HepG2 (cell line): ENCODE results near the gene SPAG8. TPM values are rescaled to one million over a fixed set of nuclear protein-coding genes. Genes with fewer than 3 reads are reported as not detected.
A peak's percentile ranks its signal among the peaks of the same experiment; 100 is the strongest.

Experiments
- ATAC-seq: fragments of 200-7000 bp; cut with Tn5 transposase; 3 replicates; pipeline ENCODE4 v1.9.1; 2020; ENCODE audit warnings: mild to moderate bottlenecking, moderate library complexity
- BruUV-seq: library from RNA; stranded (reverse); fragments of 400-500 nt; replicated peaks from 2 replicates; lab custom pipeline; 2021; lab: Mats Ljungman, UMichigan
- CTCF ChIA-PET: fragments of 300-600 bp; formaldehyde crosslinking; extraction: SDS; loops from one replicate; lab custom pipeline; 2021; ENCODE audit warnings: low total read pairs, inconsistent platforms, low intra/inter-chr PET ratio; lab: Yijun Ruan, JAX
- POLR2A ChIA-PET: fragments of 350-600 bp; sonication (Branson Sonifier 250); formaldehyde crosslinking; loops from one replicate; lab custom pipeline; 2020; ENCODE audit warnings: antibody characterized with exemption, inconsistent platforms; lab: Yijun Ruan, JAX
- DNase-seq: peaks from one replicate; pipeline ENCODE4 v3.0.0-alpha.2; 2015; ENCODE audit warnings: low spot score
- FAIRE-seq: peaks from 3 replicates; lab custom pipeline; 2011; peaks lifted over from hg19 to GRCh38; lab: Jason Lieb, UNC
- H2AFZ ChIP-seq: one replicate; pipeline ENCODE4 v1.6.1; 2011; ENCODE audit warnings: low read length, inconsistent platforms
- H3K27ac ChIP-seq: fragments of 300-600 bp; 3 replicates; pipeline ENCODE4 v1.8.0; 2011; ENCODE audit warnings: mixed run types, mild to moderate bottlenecking, mixed read lengths, low read length, inconsistent platforms; ENCODE audit not compliant: insufficient read depth; ENCODE audit errors: extremely low read length
- H3K27me3 ChIP-seq, 2 experiments: fragments of 200-600 bp in 1 of 2; 2 replicates in 1 of 2; 3 replicates in 1 of 2; pipeline versions ENCODE4 v1.6.0 to v1.8.0; 2011; ENCODE audit warnings: low read length in 2 of 2, mild to moderate bottlenecking in 2 of 2, moderate library complexity in 2 of 2, inconsistent platforms in 1 of 2; ENCODE audit not compliant: insufficient read depth in 2 of 2, control insufficient read depth in 1 of 2
- H3K36me3 ChIP-seq, 2 experiments: fragments of 200-600 bp in 1 of 2; replicated peaks in 1 of 2; 2 replicates in 1 of 2; 3 replicates in 1 of 2; pipeline versions ENCODE4 v1.5.1 to v1.8.0; 2011; ENCODE audit warnings: low read length in 2 of 2, inconsistent platforms in 1 of 2; ENCODE audit not compliant: insufficient read depth in 2 of 2, control insufficient read depth in 1 of 2
- H3K4me1 ChIP-seq: 2 replicates; pipeline ENCODE4 v1.5.1; 2012; ENCODE audit warnings: low read length, inconsistent platforms; ENCODE audit not compliant: insufficient read depth
- H3K4me2 ChIP-seq: 2 replicates; pipeline ENCODE4 v1.6.0; 2011; ENCODE audit warnings: low read depth, low read length, inconsistent platforms
- H3K4me3 ChIP-seq, 3 experiments: fragments of 200-600 bp in 1 of 3; sonication (generic), shearing (Covaris generic) in 1 of 3; replicated peaks in 1 of 3; 2 replicates each; pipeline ENCODE4 v1.5.1; 2011 to 2016; ENCODE audit warnings: low read length in 3 of 3, inconsistent platforms in 2 of 3, low read depth in 2 of 3, mild to moderate bottlenecking in 2 of 3, control low read depth in 1 of 3, mixed read lengths in 1 of 3; ENCODE audit not compliant: insufficient read depth in 1 of 3
- H3K79me2 ChIP-seq: one replicate; pipeline ENCODE4 v1.6.1; 2011; ENCODE audit warnings: low read length, inconsistent platforms; ENCODE audit not compliant: insufficient read depth
- H3K9ac ChIP-seq: 2 replicates; pipeline ENCODE4 v1.6.0; 2011; ENCODE audit warnings: mild to moderate bottlenecking, low read depth, low read length, inconsistent platforms; ENCODE audit not compliant: insufficient read depth
- H3K9me3 ChIP-seq: 2 replicates; pipeline ENCODE4 v1.5.1; 2012; ENCODE audit warnings: mild to moderate bottlenecking, low read length
- H4K20me1 ChIP-seq: 2 replicates; pipeline ENCODE4 v1.6.0; 2011; ENCODE audit warnings: inconsistent platforms, mild to moderate bottlenecking, low read length, moderate library complexity; ENCODE audit not compliant: insufficient read depth
- ARNT ChIP-seq: fragments of 450-650 bp; IDR thresholded peaks from 2 replicates; pipeline ENCODE4 v1.6.1; 2017
- CTCF ChIP-seq: sonication (generic); formaldehyde crosslinking; IDR thresholded peaks from 2 replicates; pipeline ENCODE4 v1.5.0; 2020; ENCODE audit warnings: mild to moderate bottlenecking, missing genetic modification reagents, moderate library complexity
- HNF4A ChIP-seq: sonication (generic); formaldehyde crosslinking; IDR thresholded peaks from 2 replicates; pipeline ENCODE4 v1.4.0; 2020; ENCODE audit warnings: missing genetic modification reagents
- MEIS1 ChIP-seq: sonication (generic); formaldehyde crosslinking; IDR thresholded peaks from 2 replicates; pipeline ENCODE4 v1.9.0; 2021; ENCODE audit warnings: mild to moderate bottlenecking, missing genetic modification reagents, moderate library complexity, borderline replicate concordance
- MXD3 ChIP-seq: IDR thresholded peaks from 2 replicates; pipeline ENCODE4 v1.6.1; 2016; ENCODE audit warnings: mild to moderate bottlenecking, missing biosample characterization, missing genetic modification reagents
- RAD21 ChIP-seq: fragments of 450-650 bp; formaldehyde crosslinking; IDR thresholded peaks from 2 replicates; pipeline ENCODE4 v1.5.0; 2020; ENCODE audit warnings: mild to moderate bottlenecking
- REPIN1 ChIP-seq: sonication (generic); formaldehyde crosslinking; IDR thresholded peaks from 2 replicates; pipeline ENCODE4 v1.8.0; 2022; ENCODE audit warnings: missing genetic modification reagents, low read depth, mild to moderate bottlenecking, borderline replicate concordance
- SMC3 ChIP-seq: IDR thresholded peaks from 2 replicates; pipeline ENCODE4 v1.6.1; 2011; ENCODE audit warnings: low read length, improper control_type of control experiment
- SNAPC2 ChIP-seq: sonication (generic); formaldehyde crosslinking; IDR thresholded peaks from 2 replicates; pipeline ENCODE4 v1.8.1; 2022; ENCODE audit warnings: mild to moderate bottlenecking, missing genetic modification reagents
- STAG1 ChIP-seq: sonication (generic); formaldehyde crosslinking; IDR thresholded peaks from 2 replicates; pipeline ENCODE4 v1.4.0; 2020; ENCODE audit warnings: missing genetic modification reagents
- TFDP2 ChIP-seq: sonication (generic); formaldehyde crosslinking; IDR thresholded peaks from 2 replicates; pipeline ENCODE4 v1.4.0; 2020; ENCODE audit warnings: missing genetic modification reagents
- TMF1 ChIP-seq: sonication (generic); formaldehyde crosslinking; IDR thresholded peaks from 2 replicates; pipeline ENCODE4 v1.8.1; 2022; ENCODE audit warnings: low read depth, missing genetic modification reagents
- ZBTB43 ChIP-seq: sonication (generic); formaldehyde crosslinking; conservative IDR thresholded peaks from 2 replicates; pipeline ENCODE4 v1.4.0; 2020; ENCODE audit warnings: missing genetic modification reagents
- ZFX ChIP-seq: sonication (generic); formaldehyde crosslinking; IDR thresholded peaks from 2 replicates; pipeline ENCODE4 v1.4.0; 2020; ENCODE audit warnings: mild to moderate bottlenecking, low read depth, missing genetic modification reagents, moderate library complexity
- ZMYM4 ChIP-seq: sonication (generic); formaldehyde crosslinking; IDR thresholded peaks from 2 replicates; pipeline ENCODE4 v1.8.1; 2023; ENCODE audit warnings: mild to moderate bottlenecking, missing genetic modification reagents
- ZNF354B ChIP-seq: sonication (generic); formaldehyde crosslinking; IDR thresholded peaks from 2 replicates; pipeline ENCODE4 v1.8.0; 2022; ENCODE audit warnings: mild to moderate bottlenecking, missing genetic modification reagents
- ZNF737 ChIP-seq: sonication (generic); formaldehyde crosslinking; IDR thresholded peaks from 2 replicates; pipeline ENCODE4 v1.5.0; 2020; ENCODE audit warnings: missing genetic modification reagents, mild to moderate bottlenecking, borderline replicate concordance
- ZNF781 ChIP-seq: sonication (generic); formaldehyde crosslinking; IDR thresholded peaks from 2 replicates; pipeline ENCODE4 v1.5.1; 2020; ENCODE audit warnings: borderline replicate concordance, mild to moderate bottlenecking, missing genetic modification reagents; ENCODE audit errors: not compliant biosample characterization
- ZNF782 ChIP-seq: sonication (generic); formaldehyde crosslinking; IDR thresholded peaks from 2 replicates; pipeline ENCODE4 v1.4.0; 2020; ENCODE audit warnings: missing genetic modification reagents, mild to moderate bottlenecking, borderline replicate concordance
- WGBS: methylation state at CpG from one replicate; pipeline ENCODE4 v1.1.6; 2017; ENCODE audit warnings: low lambda C conversion rate; 5-methylcytosine and 5-hydroxymethylcytosine counted together
- in situ Hi-C: cut with HindIII; loops from 2 replicates; pipeline ENCODE4 v1.10.0; 2017; ENCODE audit warnings: low pct_unique_long_range_greater_than_20kb; ENCODE audit not compliant: extremely low pct_ligation_motif_present
- intact Hi-C: fragments of 100-400 bp; cut with micrococcal nuclease; formaldehyde crosslinking; loops from one replicate; pipeline ENCODE4 v1.10.0; 2022; ENCODE audit not compliant: unreplicated experiment
- polyA plus RNA-seq, 8 experiments: library from polyadenylated mRNA; depleted of rRNA in 3 of 8; stranded (reverse) in 7 of 8; unstranded in 1 of 8; fragments of >200 nt; fragmentation: Illumina TruSeq in 4 of 8; extraction: Trizol in 4 of 8; gene quantifications; 2 replicates each; pipeline versions ENCODE4 v1.2.1 to v1.2.3, GENCODE V29; 2011 to 2016; ENCODE audit warnings: low read depth in 4 of 8, missing spikeins in 1 of 8, mixed read lengths in 1 of 8; ENCODE audit not compliant: insufficient read depth in 1 of 8
- total RNA-seq, 5 experiments: library from RNA; depleted of rRNA; stranded (reverse); fragments of >200 nt; fragmentation: Illumina TruSeq; extraction: Trizol; gene quantifications; 2 replicates each; pipeline ENCODE4 v1.2.3, GENCODE V29; 2016; ENCODE audit warnings: low read depth in 1 of 5

Gene SPAG8
- total and polyA plus RNA-seq, 2 of the 13 experiments (the other 11 are each of a cell fraction or from before 2014, with no cell fraction given) = 0.18 to 0.27 TPM

- no TSS peak for BruUV-seq
- Histone ChIP-seq H3K9me3 (no peaks in the 10 kb centered on the region), H3K27ac (no peak overlapping the region), H3K4me1 (peaks cover 34% of the 10 kb centered on the region), H3K9ac (no peak overlapping the region), H3K36me3 (no peaks in the 10 kb centered on the region), H2AFZ (no peak overlapping the region), H3K4me2 (peak overlapping the region; percentile 70), H3K4me3 (peak overlapping the region in 1 of 3 experiments; percentile 34; a peak in 1 of 6 replicates), H4K20me1 (no peaks in the 10 kb centered on the region), H3K27me3 (no peaks in the 10 kb centered on the region), H3K79me2 (no peaks in the 10 kb centered on the region)
- WGBS = 30% methylated on average over 3 of the region's 4 CpGs
- DNase-seq (peak; percentile 65), ATAC-seq (peak; percentile 55), FAIRE-seq (peak; percentile 89)
- ChIA-PET POLR2A (interaction anchor here (1.3 kb wide), 1 partner anchor 12 kb away, joined by 6 read pairs; the partner anchor contains the start of gene HINT2), CTCF (interaction anchor here (0.7 to 2.2 kb wide), 4 partner anchors 35 to 120 kb away, joined by 3 to 24 read pairs (median 8); partner anchors contain the start of gene NPR2)
- intact Hi-C loops = loop anchor here (1.0 to 5.0 kb wide), 3 partner anchors 35 to 94 kb away; partner anchors contain the start of genes CREB3, NPR2 and TLN1
- in situ Hi-C loops = loop anchor here (5.0 kb wide), 1 partner anchor 56 kb away; no protein-coding TSS in a partner anchor
- TF ChIP-seq ZNF354B = 0 out of 2 replicates have a peak, but pooled peaks have one; percentile 17
- TF ChIP-seq SNAPC2 (CRISPR knock-in tag) = peak; percentile 88; the same call in 1 of the 2 replicates
- peak; percentile 55; the same call in 1 of the 2 replicates for TF ChIP-seq RAD21 (CRISPR knock-in tag)
- no peak for TF ChIP-seq TFDP2 (CRISPR knock-in tag)
- TF ChIP-seq ZNF781 (CRISPR knock-in tag) = peak; percentile 57
- 0 out of 2 replicates have a peak, but pooled peaks have one; percentile 37 for TF ChIP-seq TMF1 (CRISPR knock-in tag)
- TF ChIP-seq ZMYM4 (CRISPR knock-in tag) = 0 out of 2 replicates have a peak, but pooled peaks have one; percentile 16
- no peak for TF ChIP-seq ZBTB43 (CRISPR knock-in tag)
- 0 out of 2 replicates have a peak, but pooled peaks have one; percentile 27 for TF ChIP-seq ZFX (CRISPR knock-in tag)
- no peak for TF ChIP-seq ZNF782
- peak; percentile 77 for TF ChIP-seq CTCF (CRISPR knock-in tag)
- TF ChIP-seq HNF4A (CRISPR knock-in tag) = peak; percentile 7; the same call in 1 of the 2 replicates
- TF ChIP-seq STAG1 (CRISPR knock-in tag) = peak; percentile 64
- TF ChIP-seq MEIS1 (CRISPR knock-in tag) = 0 out of 2 replicates have a peak, but pooled peaks have one; percentile 45
- peak; percentile 61 for TF ChIP-seq SMC3
- TF ChIP-seq ARNT = no peak
- TF ChIP-seq ZNF737 (CRISPR knock-in tag) = no peak
- peak; percentile 80 for TF ChIP-seq REPIN1 (CRISPR knock-in tag)
- no peak for TF ChIP-seq MXD3 (CRISPR knock-in tag)
These were observed 14.1 kb upstream of the SPAG8 start for GRCh38 chr9:35826071-35826701.
